Erythroblast (primary cell): ENCODE data around the gene PSMB5.

ENCODE experiments used
- DNase-seq, 2 experiments: peaks; one replicate each; lab custom pipeline; 2025; lab: John Stamatoyannopoulos, UW
- GATA1 ChIP-seq: IDR thresholded peaks from 2 replicates; pipeline ENCODE4 v1.6.1; 2011; ENCODE audit warnings: low read depth, mild to moderate bottlenecking, control low read depth, low read length, moderate library complexity
- POLR2A ChIP-seq: IDR thresholded peaks from 2 replicates; pipeline ENCODE4 v1.6.1; 2011; ENCODE audit warnings: mild to moderate bottlenecking, low read length

Gene PSMB5

GRCh38 chr14:22977684-22978486, 56.8 kb downstream of the PSMB5 start:
- TF ChIP-seq GATA1: no peak
- no peak for TF ChIP-seq POLR2A

GRCh38 chr14:22977434-22977683, 57.3 kb downstream of the PSMB5 start:
- DNase-seq: no peak
- TF ChIP-seq GATA1: no peak

More at GRCh38 chr14:22977684-22978486, 56.8 kb downstream of the PSMB5 start:
- no peak for DNase-seq

- TF ChIP-seq POLR2A: no peak
- no peak for DNase-seq
Observed at GRCh38 chr14:22976620-22977433, 57.9 kb downstream of the PSMB5 start.
